Astrocyte (in vitro differentiated cells and primary cell): ENCODE measurements around the gene CARD14. TPM values are rescaled to one million over a fixed set of nuclear protein-coding genes. Genes with fewer than 3 reads are reported as not detected.

Source experiments
- DNase-seq: peaks from one replicate; pipeline ENCODE4 v3.0.0-alpha.2; 2010; ENCODE audit warnings: low read depth
- FAIRE-seq: peaks from 2 replicates; lab custom pipeline; 2011; peaks lifted over from hg19 to GRCh38; lab: Jason Lieb, UNC
- H2AFZ ChIP-seq: 2 replicates; pipeline ENCODE4 v1.6.0; 2012; ENCODE audit warnings: low read depth, low read length, inconsistent platforms
- H3K27ac ChIP-seq: 2 replicates; pipeline ENCODE4 v1.5.1; 2011; ENCODE audit warnings: low read depth, low read length, inconsistent platforms
- H3K27me3 ChIP-seq: 2 replicates; pipeline ENCODE4 v1.6.0; 2011; ENCODE audit warnings: low read length, inconsistent platforms; ENCODE audit not compliant: insufficient read depth
- H3K36me3 ChIP-seq: 2 replicates; pipeline ENCODE4 v1.5.1; 2011; ENCODE audit warnings: low read length, inconsistent platforms; ENCODE audit not compliant: insufficient read depth
- H3K4me1 ChIP-seq: 2 replicates; pipeline ENCODE4 v1.5.1; 2011; ENCODE audit warnings: low read length, inconsistent platforms; ENCODE audit not compliant: insufficient read depth
- H3K4me2 ChIP-seq: 2 replicates; pipeline ENCODE4 v1.6.0; 2012; ENCODE audit warnings: low read length, inconsistent platforms
- H3K4me3 ChIP-seq: 2 replicates; pipeline ENCODE4 v1.5.1; 2011; ENCODE audit warnings: low read depth, mild to moderate bottlenecking, low read length, inconsistent platforms; ENCODE audit not compliant: insufficient read depth
- H3K79me2 ChIP-seq: 2 replicates; pipeline ENCODE4 v1.6.0; 2012; ENCODE audit warnings: mild to moderate bottlenecking, low read length, inconsistent platforms; ENCODE audit not compliant: insufficient read depth
- H3K9ac ChIP-seq: 2 replicates; pipeline ENCODE4 v1.6.0; 2012; ENCODE audit warnings: mild to moderate bottlenecking, low read length, inconsistent platforms
- H3K9me3 ChIP-seq: 2 replicates; pipeline ENCODE4 v1.5.1; 2012; ENCODE audit warnings: low read depth, mild to moderate bottlenecking, low read length, inconsistent platforms; ENCODE audit not compliant: insufficient read depth
- H4K20me1 ChIP-seq: 2 replicates; pipeline ENCODE4 v1.6.0; 2012; ENCODE audit warnings: low read length, inconsistent platforms; ENCODE audit not compliant: insufficient read depth
- H3K27ac Mint-ChIP-seq: one replicate; pipeline ENCODE4 v1.8.0; 2021; ENCODE audit warnings: mild to moderate bottlenecking, mixed read lengths; ENCODE audit not compliant: unreplicated experiment
- H3K27me3 Mint-ChIP-seq: one replicate; pipeline ENCODE4 v1.8.0; 2021; ENCODE audit warnings: low read depth, mixed read lengths; ENCODE audit not compliant: unreplicated experiment
- H3K36me3 Mint-ChIP-seq: one replicate; pipeline ENCODE4 v1.8.0; 2021; ENCODE audit warnings: low read depth, mixed read lengths; ENCODE audit not compliant: unreplicated experiment
- H3K4me1 Mint-ChIP-seq: one replicate; pipeline ENCODE4 v1.8.0; 2021; ENCODE audit warnings: low read depth, mixed read lengths; ENCODE audit not compliant: unreplicated experiment
- H3K4me3 Mint-ChIP-seq: one replicate; pipeline ENCODE4 v1.8.0; 2021; ENCODE audit warnings: mild to moderate bottlenecking, moderate library complexity, mixed read lengths; ENCODE audit not compliant: unreplicated experiment
- H3K9me3 Mint-ChIP-seq: one replicate; pipeline ENCODE4 v1.8.0; 2021; ENCODE audit warnings: mild to moderate bottlenecking, mixed read lengths; ENCODE audit not compliant: unreplicated experiment
- EZH2 ChIP-seq: IDR thresholded peaks from 2 replicates; pipeline ENCODE4 v1.6.1; 2012; ENCODE audit warnings: mild to moderate bottlenecking, low read length, inconsistent platforms; ENCODE audit not compliant: insufficient read depth
- total RNA-seq: library from RNA; stranded (reverse); gene quantifications from 2 replicates; pipeline ENCODE4 v1.2.1, GENCODE V29; 2021
- TF ChIP-seq, protein P1 (sequence below): IDR thresholded peaks from 2 replicates; pipeline ENCODE4 v1.5.1; 2011; ENCODE audit warnings: low read depth, mild to moderate bottlenecking, inconsistent platforms, low read length, moderate library complexity; ENCODE audit not compliant: insufficient read depth

Gene CARD14
- total RNA-seq, 1 donor from 2014 or later, result not detected

DNA sequence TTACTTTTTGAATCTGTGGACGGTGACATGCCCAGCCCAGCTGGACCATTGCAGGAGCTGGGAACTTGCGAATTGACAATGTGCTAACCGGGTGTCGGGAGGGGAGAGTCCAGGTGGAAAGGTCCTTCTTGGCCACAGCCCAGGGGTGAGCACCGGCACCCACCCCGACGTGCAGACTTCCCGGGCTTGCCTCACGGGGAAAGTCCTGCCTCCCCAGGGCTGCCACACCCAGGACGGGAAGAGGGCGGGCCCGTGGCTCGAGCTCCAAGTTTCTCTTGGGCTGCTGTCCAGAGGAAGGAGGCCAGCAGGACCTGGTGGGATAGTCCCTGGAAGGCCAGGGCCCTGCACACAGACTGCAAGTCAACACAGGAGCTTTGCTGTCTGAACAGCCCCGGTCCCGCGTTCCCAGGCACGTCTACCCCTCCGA, 17.7 kb downstream of the CARD14 start:
- Histone ChIP-seq H3K9me3 (no peaks in the 10 kb centered on the region), H3K36me3 (no peaks in the 10 kb centered on the region), H3K27ac (no peak overlapping the region), H3K4me2 (no peak overlapping the region), H4K20me1 (no peaks in the 10 kb centered on the region), H3K4me3 (no peak overlapping the region), H3K9ac (no peak overlapping the region), H3K4me1 (no peaks in the 10 kb centered on the region), H3K27me3 (peaks cover 16% of the 10 kb centered on the region), H2AFZ (no peak overlapping the region), H3K79me2 (no peaks in the 10 kb centered on the region)
- Mint-ChIP-seq H3K9me3 (no peaks in the 10 kb centered on the region), H3K4me3 (no peak overlapping the region), H3K36me3 (no peaks in the 10 kb centered on the region), H3K4me1 (peaks cover 7% of the 10 kb centered on the region), H3K27ac (no peak overlapping the region), H3K27me3 (peaks cover 27% of the 10 kb centered on the region)
- no peak for FAIRE-seq
- TF ChIP-seq, protein P1, sequence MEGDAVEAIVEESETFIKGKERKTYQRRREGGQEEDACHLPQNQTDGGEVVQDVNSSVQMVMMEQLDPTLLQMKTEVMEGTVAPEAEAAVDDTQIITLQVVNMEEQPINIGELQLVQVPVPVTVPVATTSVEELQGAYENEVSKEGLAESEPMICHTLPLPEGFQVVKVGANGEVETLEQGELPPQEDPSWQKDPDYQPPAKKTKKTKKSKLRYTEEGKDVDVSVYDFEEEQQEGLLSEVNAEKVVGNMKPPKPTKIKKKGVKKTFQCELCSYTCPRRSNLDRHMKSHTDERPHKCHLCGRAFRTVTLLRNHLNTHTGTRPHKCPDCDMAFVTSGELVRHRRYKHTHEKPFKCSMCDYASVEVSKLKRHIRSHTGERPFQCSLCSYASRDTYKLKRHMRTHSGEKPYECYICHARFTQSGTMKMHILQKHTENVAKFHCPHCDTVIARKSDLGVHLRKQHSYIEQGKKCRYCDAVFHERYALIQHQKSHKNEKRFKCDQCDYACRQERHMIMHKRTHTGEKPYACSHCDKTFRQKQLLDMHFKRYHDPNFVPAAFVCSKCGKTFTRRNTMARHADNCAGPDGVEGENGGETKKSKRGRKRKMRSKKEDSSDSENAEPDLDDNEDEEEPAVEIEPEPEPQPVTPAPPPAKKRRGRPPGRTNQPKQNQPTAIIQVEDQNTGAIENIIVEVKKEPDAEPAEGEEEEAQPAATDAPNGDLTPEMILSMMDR, result no peak
- no peak for TF ChIP-seq EZH2
- DNase-seq, result peak; percentile 5

- FAIRE-seq, result no peak
These were observed 19.8 kb downstream of the CARD14 start for GRCh38 chr17:80189611-80190010.

GRCh38 chr17:80190716-80191115, 20.9 kb downstream of the CARD14 start:
- DNase-seq (no peak), FAIRE-seq (no peak)
- Histone ChIP-seq H4K20me1 (no peaks in the 10 kb centered on the region), H3K4me3 (no peak overlapping the region), H3K4me2 (no peak overlapping the region), H3K9me3 (no peaks in the 10 kb centered on the region), H3K79me2 (no peaks in the 10 kb centered on the region), H3K36me3 (no peaks in the 10 kb centered on the region), H3K27me3 (peaks cover 13% of the 10 kb centered on the region), H2AFZ (no peak overlapping the region), H3K9ac (no peak overlapping the region), H3K27ac (no peak overlapping the region), H3K4me1 (no peaks in the 10 kb centered on the region)
- peaks cover 5% of the 10 kb centered on the region for H3K9me3 Mint-ChIP-seq
- TF ChIP-seq, protein P1, result no peak
- no peak for TF ChIP-seq EZH2
- H3K4me1 Mint-ChIP-seq, result peaks cover 7% of the 10 kb centered on the region
- no peaks in the 10 kb centered on the region for H3K36me3 Mint-ChIP-seq
- no peak overlapping the region for H3K4me3 Mint-ChIP-seq
- H3K27me3 Mint-ChIP-seq, result peaks cover 31% of the 10 kb centered on the region
- H3K27ac Mint-ChIP-seq, result no peak overlapping the region

More at GRCh38 chr17:80189611-80190010, 19.8 kb downstream of the CARD14 start:
- Histone ChIP-seq H3K27me3 (peaks cover 13% of the 10 kb centered on the region), H3K4me3 (no peak overlapping the region), H4K20me1 (no peaks in the 10 kb centered on the region), H3K27ac (no peak overlapping the region), H2AFZ (no peak overlapping the region), H3K4me1 (no peaks in the 10 kb centered on the region), H3K9ac (no peak overlapping the region), H3K36me3 (no peaks in the 10 kb centered on the region), H3K4me2 (no peak overlapping the region), H3K9me3 (no peaks in the 10 kb centered on the region), H3K79me2 (no peaks in the 10 kb centered on the region)
- Mint-ChIP-seq H3K9me3 (peaks cover 5% of the 10 kb centered on the region), H3K36me3 (no peaks in the 10 kb centered on the region), H3K4me3 (no peak overlapping the region), H3K27me3 (peaks cover 31% of the 10 kb centered on the region), H3K27ac (no peak overlapping the region), H3K4me1 (peaks cover 7% of the 10 kb centered on the region)
- TF ChIP-seq, protein P1, result no peak
- TF ChIP-seq EZH2, result no peak
- no peak for DNase-seq
